H9 (cell line): ENCODE data around the gene ZNF428. TPM values are rescaled to one million over a fixed set of nuclear protein-coding genes. Genes with fewer than 3 reads are reported as not detected.

Experiments used
- DNase-seq: peaks from one replicate; pipeline ENCODE4 v3.0.0-alpha.2; 2017
- H2AFZ ChIP-seq: one replicate; pipeline ENCODE4 v1.6.1; 2013; ENCODE audit warnings: mild to moderate bottlenecking, low read length, control low read depth, moderate library complexity
- H2AK5ac ChIP-seq: 2 replicates; pipeline ENCODE4 v1.6.1; 2013; ENCODE audit warnings: low read length, control low read depth, mixed read lengths; ENCODE audit not compliant: insufficient read length
- H2BK120ac ChIP-seq: one replicate; pipeline ENCODE4 v1.6.1; 2013; ENCODE audit warnings: low read depth, mild to moderate bottlenecking, low read length, control low read depth, inconsistent platforms; ENCODE audit not compliant: poor library complexity, severe bottlenecking
- H2BK12ac ChIP-seq: 2 replicates; pipeline ENCODE4 v1.6.1; 2013; ENCODE audit warnings: low read length, control low read depth, mixed read lengths, low read depth; ENCODE audit not compliant: insufficient read length
- H2BK15ac ChIP-seq: 2 replicates; pipeline ENCODE4 v1.6.1; 2013; ENCODE audit warnings: low read depth, low read length, control low read depth
- H2BK20ac ChIP-seq: one replicate; pipeline ENCODE4 v1.6.1; 2013; ENCODE audit warnings: low read depth, mild to moderate bottlenecking, low read length, control low read depth, inconsistent platforms; ENCODE audit not compliant: poor library complexity, severe bottlenecking
- H2BK5ac ChIP-seq: 2 replicates; pipeline ENCODE4 v1.6.1; 2013; ENCODE audit warnings: low read length, control low read depth, mixed read lengths; ENCODE audit not compliant: insufficient read length
- H3K14ac ChIP-seq: 2 replicates; pipeline ENCODE4 v1.6.1; 2013; ENCODE audit warnings: low read length, control low read depth; ENCODE audit not compliant: insufficient read depth
- H3K18ac ChIP-seq: 2 replicates; pipeline ENCODE4 v1.6.1; 2013; ENCODE audit warnings: low read depth, mild to moderate bottlenecking, mixed read lengths, low read length, control low read depth; ENCODE audit not compliant: insufficient read length
- H3K23ac ChIP-seq: 2 replicates; pipeline ENCODE4 v1.6.1; 2013; ENCODE audit warnings: low read length, control low read depth, mixed read lengths, low read depth; ENCODE audit not compliant: insufficient read length
- H3K23me2 ChIP-seq: 2 replicates; pipeline ENCODE4 v1.6.1; 2013; ENCODE audit warnings: low read depth, mild to moderate bottlenecking, mixed read lengths, low read length, control low read depth; ENCODE audit not compliant: insufficient read length, poor library complexity, severe bottlenecking
- H3K27ac ChIP-seq: 2 replicates; pipeline ENCODE4 v1.5.1; 2013; ENCODE audit warnings: low read length, control low read depth, mixed read lengths, low read depth; ENCODE audit not compliant: insufficient read length
- H3K27me3 ChIP-seq: 2 replicates; pipeline ENCODE4 v1.6.1; 2013; ENCODE audit warnings: low read length, control low read depth, inconsistent platforms; ENCODE audit not compliant: insufficient read depth
- H3K4ac ChIP-seq: 2 replicates; pipeline ENCODE4 v1.6.1; 2013; ENCODE audit warnings: low read depth, mild to moderate bottlenecking, control low read depth, inconsistent platforms, low read length, moderate library complexity
- H3K4me1 ChIP-seq: 2 replicates; pipeline ENCODE4 v1.6.1; 2013; ENCODE audit warnings: low read length, control low read depth, inconsistent platforms; ENCODE audit not compliant: insufficient read depth
- H3K4me2 ChIP-seq: 2 replicates; pipeline ENCODE4 v1.6.1; 2013; ENCODE audit warnings: low read length, control low read depth, mixed read lengths; ENCODE audit not compliant: insufficient read length, insufficient read depth
- H3K56ac ChIP-seq: 2 replicates; pipeline ENCODE4 v1.6.1; 2013; ENCODE audit warnings: low read depth, mild to moderate bottlenecking, mixed read lengths, low read length, control low read depth; ENCODE audit not compliant: insufficient read length
- H3K79me1 ChIP-seq: 2 replicates; pipeline ENCODE4 v1.6.1; 2013; ENCODE audit warnings: low read depth, mild to moderate bottlenecking, moderate library complexity, low read length, control low read depth, inconsistent platforms; ENCODE audit not compliant: insufficient read depth, poor library complexity, severe bottlenecking
- H3K79me2 ChIP-seq: 2 replicates; pipeline ENCODE4 v1.6.1; 2013; ENCODE audit warnings: low read length, control low read depth, inconsistent platforms; ENCODE audit not compliant: insufficient read depth
- H3K9ac ChIP-seq: 2 replicates; pipeline ENCODE4 v1.6.1; 2013; ENCODE audit warnings: low read length, control low read depth, mixed read lengths; ENCODE audit not compliant: insufficient read length; ENCODE audit errors: extremely low read depth
- H3K9me3 ChIP-seq: one replicate; pipeline ENCODE4 v1.6.1; 2013; ENCODE audit warnings: low read depth, low read length, inconsistent platforms; ENCODE audit not compliant: control insufficient read depth
- H3T11ph ChIP-seq: one replicate; pipeline ENCODE4 v1.6.1; 2013; ENCODE audit warnings: mild to moderate bottlenecking, low read length, control low read depth, inconsistent platforms
- H4K20me1 ChIP-seq: one replicate; pipeline ENCODE4 v1.6.1; 2013; ENCODE audit not compliant: control insufficient read depth, insufficient read length, insufficient read depth
- H4K5ac ChIP-seq: 2 replicates; pipeline ENCODE4 v1.6.1; 2013; ENCODE audit warnings: low read depth, mild to moderate bottlenecking, mixed read lengths, low read length, control low read depth; ENCODE audit not compliant: insufficient read length
- H4K8ac ChIP-seq: replicated peaks from 2 replicates; pipeline ENCODE4 v1.6.1; 2013; ENCODE audit warnings: low read length, control low read depth, mixed read lengths, low read depth; ENCODE audit not compliant: insufficient read length
- H4K91ac ChIP-seq: 2 replicates; pipeline ENCODE4 v1.6.1; 2013; ENCODE audit warnings: low read depth, mild to moderate bottlenecking, moderate library complexity, mixed read lengths, low read length, control low read depth; ENCODE audit not compliant: insufficient read length
- H3K27ac Mint-ChIP-seq, 3 experiments: 2 replicates in 2 of 3; 3 replicates in 1 of 3; pipeline ENCODE4 v1.8.0; 2020 to 2021; ENCODE audit warnings: mixed read lengths in 3 of 3, mild to moderate bottlenecking in 1 of 3, moderate library complexity in 1 of 3
- H3K27me3 Mint-ChIP-seq: 2 replicates; pipeline ENCODE4 v1.8.0; 2021; ENCODE audit warnings: low read depth, mild to moderate bottlenecking, moderate library complexity, mixed read lengths
- H3K36me3 Mint-ChIP-seq, 3 experiments: 2 replicates in 2 of 3; 3 replicates in 1 of 3; pipeline ENCODE4 v1.8.0; 2020 to 2021; ENCODE audit warnings: low read depth in 3 of 3, mixed read lengths in 3 of 3; ENCODE audit not compliant: insufficient read depth in 1 of 3
- H3K4me1 Mint-ChIP-seq, 2 experiments: 2 replicates each; pipeline ENCODE4 v1.8.0; 2020; ENCODE audit warnings: mixed read lengths in 2 of 2
- H3K4me3 Mint-ChIP-seq, 2 experiments: 2 replicates in 1 of 2; 3 replicates in 1 of 2; pipeline ENCODE4 v1.8.0; 2020 to 2021; ENCODE audit warnings: mild to moderate bottlenecking in 2 of 2, mixed read lengths in 2 of 2, moderate library complexity in 1 of 2
- H3K9me3 Mint-ChIP-seq, 2 experiments: 2 replicates in 1 of 2; 3 replicates in 1 of 2; pipeline ENCODE4 v1.8.0; 2020; ENCODE audit warnings: mild to moderate bottlenecking in 2 of 2, mixed read lengths in 2 of 2, moderate library complexity in 1 of 2
- WGBS: extraction: QIAGEN DNeasy Blood & Tissue Kit; methylation state at CpG from one replicate; pipeline ENCODE4 v1.1.7; 2013; ENCODE audit warnings: missing lambda C conversion rate, low lambda C conversion rate, mixed read lengths; ENCODE audit not compliant: insufficient read length; ENCODE audit errors: extremely low coverage; 5-methylcytosine and 5-hydroxymethylcytosine counted together
- total RNA-seq: library from RNA; stranded (reverse); gene quantifications from 2 replicates; pipeline ENCODE4 v1.2.1, GENCODE V29; 2021
- TF ChIP-seq, protein P1 (sequence below): fragments of 200-600 bp; sonication (generic); conservative IDR thresholded peaks from 3 replicates; pipeline ENCODE4 v1.8.0; 2021; ENCODE audit warnings: antibody characterized with exemption, mild to moderate bottlenecking

ZNF428 gene
- total RNA-seq, 1 experiment from 2014 or later: 30.3 TPM

- Histone ChIP-seq H3K27me3 (no peaks in the 10 kb centered on the region), H3K4me1 (no peaks in the 10 kb centered on the region; the same call in 1 of the 2 replicates), H2BK120ac (no peak overlapping the region), H3K56ac (no peak overlapping the region), H4K5ac (no peak overlapping the region), H3K79me1 (no peaks in the 10 kb centered on the region), H2AFZ (no peak overlapping the region), H2BK12ac (no peak overlapping the region), H2AK5ac (no peak overlapping the region), H3K9ac (no peak overlapping the region), H3K23me2 (no peaks in the 10 kb centered on the region), H2BK15ac (no peak overlapping the region), H3K18ac (no peak overlapping the region), H2BK5ac (no peak overlapping the region), H3K14ac (no peak overlapping the region), H2BK20ac (no peak overlapping the region), H4K91ac (no peak overlapping the region), H3K4me2 (no peak overlapping the region), H3T11ph (no peak overlapping the region), H3K23ac (no peak overlapping the region), H3K27ac (no peak overlapping the region), H3K79me2 (no peaks in the 10 kb centered on the region), H3K9me3 (no peaks in the 10 kb centered on the region), H4K8ac (no peak overlapping the region), H4K20me1 (no peaks in the 10 kb centered on the region), H3K4ac (no peak overlapping the region)
- no CpG with 5 or more reads among the region's 3 CpGs for WGBS
- H3K9me3 Mint-ChIP-seq: no peaks in the 10 kb centered on the region
- no peak overlapping the region for H3K27ac Mint-ChIP-seq
- peaks cover 45% of the 10 kb centered on the region for H3K27me3 Mint-ChIP-seq
- no peak overlapping the region for H3K4me3 Mint-ChIP-seq
- DNase-seq: no peak
- TF ChIP-seq, protein P1, sequence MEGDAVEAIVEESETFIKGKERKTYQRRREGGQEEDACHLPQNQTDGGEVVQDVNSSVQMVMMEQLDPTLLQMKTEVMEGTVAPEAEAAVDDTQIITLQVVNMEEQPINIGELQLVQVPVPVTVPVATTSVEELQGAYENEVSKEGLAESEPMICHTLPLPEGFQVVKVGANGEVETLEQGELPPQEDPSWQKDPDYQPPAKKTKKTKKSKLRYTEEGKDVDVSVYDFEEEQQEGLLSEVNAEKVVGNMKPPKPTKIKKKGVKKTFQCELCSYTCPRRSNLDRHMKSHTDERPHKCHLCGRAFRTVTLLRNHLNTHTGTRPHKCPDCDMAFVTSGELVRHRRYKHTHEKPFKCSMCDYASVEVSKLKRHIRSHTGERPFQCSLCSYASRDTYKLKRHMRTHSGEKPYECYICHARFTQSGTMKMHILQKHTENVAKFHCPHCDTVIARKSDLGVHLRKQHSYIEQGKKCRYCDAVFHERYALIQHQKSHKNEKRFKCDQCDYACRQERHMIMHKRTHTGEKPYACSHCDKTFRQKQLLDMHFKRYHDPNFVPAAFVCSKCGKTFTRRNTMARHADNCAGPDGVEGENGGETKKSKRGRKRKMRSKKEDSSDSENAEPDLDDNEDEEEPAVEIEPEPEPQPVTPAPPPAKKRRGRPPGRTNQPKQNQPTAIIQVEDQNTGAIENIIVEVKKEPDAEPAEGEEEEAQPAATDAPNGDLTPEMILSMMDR: no peak
- H3K36me3 Mint-ChIP-seq: peaks cover 9 to 21% (median 10%) of the 10 kb centered on the region in 3 experiments; a peak in 5 of 7 replicates
- H3K4me1 Mint-ChIP-seq: peaks cover 10 to 13% of the 10 kb centered on the region in 2 experiments
These were observed 9.4 kb upstream of the ZNF428 start for GRCh38 chr19:43628646-43629326.
